HCT116 (cell line): ENCODE results near the gene POGLUT2. TPM values are rescaled to one million over a fixed set of nuclear protein-coding genes. Genes with fewer than 3 reads are reported as not detected.

Experiments
- ATAC-seq: fragments of 200-7000 bp; cut with Tn5 transposase; 2 replicates; pipeline ENCODE4 v1.9.1; 2020; ENCODE audit warnings: mild to moderate bottlenecking, moderate library complexity
- BruUV-seq: library from RNA; stranded (reverse); fragments of 400-500 nt; replicated peaks from 2 replicates; lab custom pipeline; 2021; lab: Mats Ljungman, UMichigan
- CTCF ChIA-PET: fragments of 300-600 bp; sonication (Branson Sonifier 250); formaldehyde crosslinking; loops from one replicate; lab custom pipeline; 2021; ENCODE audit warnings: antibody characterized with exemption; lab: Charles Lee
- POLR2A ChIA-PET: fragments of 300-600, 350-600 bp; sonication (Branson Sonifier 250); formaldehyde crosslinking; loops from one replicate; lab custom pipeline; 2021; ENCODE audit warnings: antibody characterized with exemption; lab: Charles Lee
- RAD21 ChIA-PET, 2 experiments: fragments of 300-600 bp; sonication (Branson Sonifier 250); formaldehyde crosslinking; loops; one replicate each; lab custom pipeline; 2023; ENCODE audit warnings: low total read pairs in 2 of 2; ENCODE audit not compliant: uncharacterized antibody in 2 of 2, unreplicated experiment in 2 of 2, low non-redundant PET in 1 of 2; lab: Charles Lee
- DNase-seq: peaks from one replicate; pipeline ENCODE4 v3.0.0-alpha.2; 2010; ENCODE audit warnings: low read depth, low spot score
- H2AFZ ChIP-seq: fragments of 200-600 bp; shearing (Covaris generic), sonication (generic); 2 replicates; pipeline ENCODE4 v1.6.1; 2017; ENCODE audit warnings: low read depth, mixed run types, mixed read lengths, antibody characterized with exemption, low read length; ENCODE audit not compliant: poor library complexity, severe bottlenecking
- H3K27ac ChIP-seq: 2 replicates; pipeline ENCODE4 v1.5.1; 2012; ENCODE audit warnings: low read depth, low read length
- H3K27me3 ChIP-seq: fragments of 200-600 bp; sonication (generic); 2 replicates; pipeline ENCODE4 v1.6.1; 2016; ENCODE audit warnings: mixed run types, low read length, mixed read lengths; ENCODE audit not compliant: insufficient read depth
- H3K36me3 ChIP-seq, 2 experiments: fragments of 200-500 bp in 1 of 2; fragments of 200-600 bp in 1 of 2; sonication (Bioruptor generic) in 1 of 2; sonication (generic) in 1 of 2; 2 replicates each; pipeline versions ENCODE4 v1.5.1 to v1.6.1; 2014 to 2016; ENCODE audit warnings: low read length in 2 of 2, inconsistent platforms in 1 of 2, mixed read lengths in 1 of 2, mixed run types in 1 of 2; ENCODE audit not compliant: insufficient read depth in 2 of 2, control insufficient read depth in 1 of 2
- H3K4me1 ChIP-seq, 2 experiments: fragments of 200-600 bp in 1 of 2; sonication (generic) in 1 of 2; 2 replicates each; pipeline versions ENCODE4 v1.5.1 to v1.6.1; 2012 to 2017; ENCODE audit warnings: low read length in 2 of 2, inconsistent platforms in 1 of 2, mild to moderate bottlenecking in 1 of 2, mixed read lengths in 1 of 2, mixed run types in 1 of 2, moderate library complexity in 1 of 2; ENCODE audit not compliant: insufficient read depth in 2 of 2, control insufficient read depth in 1 of 2
- H3K4me2 ChIP-seq: fragments of 200-600 bp; sonication (generic); 2 replicates; pipeline ENCODE4 v1.6.1; 2017; ENCODE audit warnings: mixed run types, low read length, mixed read lengths
- H3K4me3 ChIP-seq, 2 experiments: fragments of 200-600 bp in 1 of 2; sonication (generic) in 1 of 2; replicated peaks in 1 of 2; 2 replicates each; pipeline ENCODE4 v1.5.1; 2011 to 2016; ENCODE audit warnings: low read length in 2 of 2, control low read depth in 1 of 2, low read depth in 1 of 2, mild to moderate bottlenecking in 1 of 2, mixed read lengths in 1 of 2, mixed run types in 1 of 2
- H3K79me2 ChIP-seq: fragments of 200-600 bp; sonication (generic); 2 replicates; pipeline ENCODE4 v1.6.1; 2017; ENCODE audit warnings: mild to moderate bottlenecking, mixed run types, low read length, moderate library complexity, mixed read lengths; ENCODE audit not compliant: insufficient read depth
- H3K9ac ChIP-seq: fragments of 200-600 bp; sonication (generic); 2 replicates; pipeline ENCODE4 v1.6.1; 2016; ENCODE audit warnings: low read length, mixed read lengths
- H3K9me2 ChIP-seq: fragments of 200-600 bp; sonication (generic), shearing (Covaris generic); 2 replicates; pipeline ENCODE4 v1.6.1; 2017; ENCODE audit warnings: mixed run types, mild to moderate bottlenecking, moderate library complexity; ENCODE audit not compliant: insufficient read depth
- H3K9me3 ChIP-seq, 2 experiments: fragments of 200-500 bp in 1 of 2; fragments of 200-600 bp in 1 of 2; sonication (Bioruptor generic) in 1 of 2; sonication (generic) in 1 of 2; 2 replicates each; pipeline ENCODE4 v1.6.1; 2014 to 2017; ENCODE audit warnings: low read length in 2 of 2, mixed read lengths in 2 of 2, inconsistent platforms in 1 of 2, low read depth in 1 of 2, mild to moderate bottlenecking in 1 of 2, mixed run types in 1 of 2, moderate library complexity in 1 of 2; ENCODE audit not compliant: control insufficient read depth in 1 of 2, insufficient read depth in 1 of 2
- H4K20me1 ChIP-seq: fragments of 200-600 bp; sonication (generic), shearing (Covaris generic); 2 replicates; pipeline ENCODE4 v1.6.1; 2017; ENCODE audit warnings: mixed run types, mild to moderate bottlenecking, moderate library complexity; ENCODE audit not compliant: insufficient read depth
- CBX3 ChIP-seq: IDR thresholded peaks from 2 replicates; pipeline ENCODE4 v1.6.1; 2012; ENCODE audit warnings: low read depth
- CEBPB ChIP-seq: IDR thresholded peaks from 2 replicates; pipeline ENCODE4 v1.6.1; 2012; ENCODE audit warnings: low read depth
- EGR1 ChIP-seq: IDR thresholded peaks from 2 replicates; pipeline ENCODE4 v1.6.1; 2012; ENCODE audit warnings: low read depth
- ELF1 ChIP-seq: IDR thresholded peaks from 2 replicates; pipeline ENCODE4 v1.6.1; 2012; ENCODE audit warnings: low read depth, borderline replicate concordance
- POLR2A ChIP-seq: IDR thresholded peaks from 2 replicates; pipeline ENCODE4 v1.7.0; 2011; ENCODE audit warnings: borderline replicate concordance; ENCODE audit not compliant: insufficient read depth, insufficient read length; ENCODE audit errors: extremely low read depth
- SRF ChIP-seq: IDR thresholded peaks from 2 replicates; pipeline ENCODE4 v1.6.1; 2012; ENCODE audit warnings: low read depth
- TCF7L2 ChIP-seq: IDR thresholded peaks from 2 replicates; pipeline ENCODE4 v1.7.0; 2011; ENCODE audit warnings: borderline replicate concordance, inconsistent platforms; ENCODE audit not compliant: insufficient read depth, insufficient read length; ENCODE audit errors: extremely low read depth
- YY1 ChIP-seq: IDR thresholded peaks from 2 replicates; pipeline ENCODE4 v1.6.1; 2011; ENCODE audit warnings: low read length, low read depth, moderate library complexity, mild to moderate bottlenecking; ENCODE audit not compliant: insufficient replicate concordance; ENCODE audit errors: extremely low read depth
- ZNF274 ChIP-seq: fragments of 200-500 bp; sonication (Bioruptor generic); IDR thresholded peaks from 2 replicates; pipeline ENCODE4 v1.6.1; 2014; ENCODE audit warnings: mild to moderate bottlenecking, low read depth, low read length, inconsistent platforms
- intact Hi-C: fragments of 100-400 bp; cut with micrococcal nuclease; formaldehyde crosslinking; loops from 2 replicates; pipeline ENCODE4 v1.10.0; 2022
- total RNA-seq: library from RNA; stranded (reverse); gene quantifications from one replicate; pipeline ENCODE4 v1.2.1, GENCODE V29; 2021; ENCODE audit not compliant: unreplicated experiment
- TF ChIP-seq, protein P1 (sequence below), 3 experiments: fragments of 200-600 bp in 1 of 3; sonication (generic) in 1 of 3; IDR thresholded peaks in 2 of 3; conservative IDR thresholded peaks in 1 of 3; 2 replicates each; pipeline ENCODE4 v1.5.1; 2012 to 2017; ENCODE audit warnings: low read depth in 2 of 3, low read length in 2 of 3, antibody characterized with exemption in 1 of 3, borderline replicate concordance in 1 of 3, control low read depth in 1 of 3, mild to moderate bottlenecking in 1 of 3, mixed read lengths in 1 of 3, mixed run types in 1 of 3, moderate library complexity in 1 of 3; ENCODE audit not compliant: insufficient read depth in 1 of 3
- TF ChIP-seq, protein P2 (sequence below): IDR thresholded peaks from 2 replicates; pipeline ENCODE4 v1.6.1; 2012; ENCODE audit warnings: low read depth
- TF ChIP-seq, protein P3 (sequence below): IDR thresholded peaks from 2 replicates; pipeline ENCODE4 v1.6.1; 2012

Gene POGLUT2
- total RNA-seq, 1 experiment from 2014 or later = 4.8 TPM

DNA sequence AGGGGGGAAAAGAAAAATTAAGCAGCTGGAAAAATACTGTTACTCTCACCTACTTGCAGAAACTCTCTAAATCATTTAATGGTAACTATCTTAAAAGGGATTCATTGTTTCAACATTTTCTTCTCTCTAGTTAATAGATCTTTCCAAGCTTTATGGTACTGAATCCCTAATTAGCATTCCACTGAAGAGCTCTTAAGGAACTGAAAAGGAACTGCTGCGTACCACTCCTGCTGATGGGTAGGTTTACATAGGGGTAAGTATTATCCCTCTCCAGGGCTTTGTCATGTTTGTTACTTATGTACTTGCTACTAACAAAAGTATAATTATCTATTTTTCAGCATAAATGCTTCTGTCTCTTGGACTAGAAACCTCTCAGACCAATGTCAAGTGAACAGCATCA is 37.7 kb downstream of the POGLUT2 start:
- intact Hi-C loops = no loop called here
- no peaks in the 10 kb centered on the region for H3K79me2 ChIP-seq
- no peaks in the 10 kb centered on the region for H3K9me2 ChIP-seq
- DNase-seq (no peak), ATAC-seq (no peak)
- no peak overlapping the region for H2AFZ ChIP-seq
- POLR2A ChIA-PET = no interaction called here
- no peaks in the 10 kb centered on the region for H3K36me3 ChIP-seq
- H3K4me3 ChIP-seq = no peak overlapping the region
- H3K4me2 ChIP-seq = no peak overlapping the region
- no peaks in the 10 kb centered on the region for H4K20me1 ChIP-seq
- BruUV-seq = no TSS peak
- no peak overlapping the region for H3K27ac ChIP-seq
- no peaks in the 10 kb centered on the region for H3K4me1 ChIP-seq
- H3K27me3 ChIP-seq = no peaks in the 10 kb centered on the region
- CTCF ChIA-PET = no interaction called here
- H3K9ac ChIP-seq = no peak overlapping the region
- TF ChIP-seq, protein P1, sequence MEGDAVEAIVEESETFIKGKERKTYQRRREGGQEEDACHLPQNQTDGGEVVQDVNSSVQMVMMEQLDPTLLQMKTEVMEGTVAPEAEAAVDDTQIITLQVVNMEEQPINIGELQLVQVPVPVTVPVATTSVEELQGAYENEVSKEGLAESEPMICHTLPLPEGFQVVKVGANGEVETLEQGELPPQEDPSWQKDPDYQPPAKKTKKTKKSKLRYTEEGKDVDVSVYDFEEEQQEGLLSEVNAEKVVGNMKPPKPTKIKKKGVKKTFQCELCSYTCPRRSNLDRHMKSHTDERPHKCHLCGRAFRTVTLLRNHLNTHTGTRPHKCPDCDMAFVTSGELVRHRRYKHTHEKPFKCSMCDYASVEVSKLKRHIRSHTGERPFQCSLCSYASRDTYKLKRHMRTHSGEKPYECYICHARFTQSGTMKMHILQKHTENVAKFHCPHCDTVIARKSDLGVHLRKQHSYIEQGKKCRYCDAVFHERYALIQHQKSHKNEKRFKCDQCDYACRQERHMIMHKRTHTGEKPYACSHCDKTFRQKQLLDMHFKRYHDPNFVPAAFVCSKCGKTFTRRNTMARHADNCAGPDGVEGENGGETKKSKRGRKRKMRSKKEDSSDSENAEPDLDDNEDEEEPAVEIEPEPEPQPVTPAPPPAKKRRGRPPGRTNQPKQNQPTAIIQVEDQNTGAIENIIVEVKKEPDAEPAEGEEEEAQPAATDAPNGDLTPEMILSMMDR (IDR thresholded peaks at IDR 0.05 in 2 of 3, conservative IDR thresholded peaks at IDR 0.05 in 1 of 3; ENCODE audit: borderline replicate concordance in 1 of 3, insufficient read depth in 1 of 3, low read depth in 2 of 3, low read length in 2 of 3) = no peak
- H3K9me3 ChIP-seq = no peaks in the 10 kb centered on the region
- RAD21 ChIA-PET = no interaction called here

DNA sequence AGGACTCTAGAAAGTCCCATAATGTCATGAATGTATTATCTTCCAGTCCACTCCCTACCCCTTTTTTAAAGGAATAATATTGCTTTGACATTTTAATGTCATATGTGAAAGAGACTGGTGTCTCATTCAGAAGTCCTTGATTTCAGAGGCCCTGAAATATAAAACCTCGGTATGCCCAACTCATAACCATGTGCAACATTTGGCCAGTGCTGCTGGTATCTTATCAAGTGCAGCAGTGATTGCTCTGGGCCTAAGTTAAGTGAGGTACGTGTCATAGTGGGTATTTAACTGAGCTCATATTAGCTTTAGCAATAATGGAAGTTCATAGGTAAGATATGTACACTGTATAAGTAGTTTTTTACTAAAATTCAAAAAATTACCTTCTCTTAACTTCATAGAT is 39.9 kb downstream of the POGLUT2 start:
- Histone ChIP-seq H3K27ac (no peak overlapping the region), H3K79me2 (no peaks in the 10 kb centered on the region), H2AFZ (no peak overlapping the region), H3K9me3 (no peaks in the 10 kb centered on the region), H3K9me2 (no peaks in the 10 kb centered on the region), H4K20me1 (no peaks in the 10 kb centered on the region), H3K36me3 (no peaks in the 10 kb centered on the region), H3K4me2 (no peak overlapping the region), H3K27me3 (no peaks in the 10 kb centered on the region), H3K9ac (no peak overlapping the region), H3K4me1 (no peaks in the 10 kb centered on the region), H3K4me3 (no peak overlapping the region)
- intact Hi-C loops = no loop called here
- DNase-seq (no peak), ATAC-seq (no peak)
- POLR2A ChIA-PET = interaction anchor here (1.4 kb wide), 1 partner anchor 10 kb away, joined by 3 read pairs; no protein-coding TSS in a partner anchor
- no TSS peak for BruUV-seq
- CTCF ChIA-PET = no interaction called here
- RAD21 ChIA-PET = no interaction called here
- TF ChIP-seq CBX3 (no peak), ELF1 (no peak), CEBPB (no peak), TCF7L2 (no peak), YY1 (no peak), ZNF274 (no peak), EGR1 (no peak), POLR2A (no peak), SRF (no peak)
- TF ChIP-seq, protein P1 (IDR thresholded peaks at IDR 0.05 in 2 of 3, conservative IDR thresholded peaks at IDR 0.05 in 1 of 3; ENCODE audit: borderline replicate concordance in 1 of 3, insufficient read depth in 1 of 3, low read depth in 2 of 3, low read length in 2 of 3) = no peak
- TF ChIP-seq, protein P2, sequence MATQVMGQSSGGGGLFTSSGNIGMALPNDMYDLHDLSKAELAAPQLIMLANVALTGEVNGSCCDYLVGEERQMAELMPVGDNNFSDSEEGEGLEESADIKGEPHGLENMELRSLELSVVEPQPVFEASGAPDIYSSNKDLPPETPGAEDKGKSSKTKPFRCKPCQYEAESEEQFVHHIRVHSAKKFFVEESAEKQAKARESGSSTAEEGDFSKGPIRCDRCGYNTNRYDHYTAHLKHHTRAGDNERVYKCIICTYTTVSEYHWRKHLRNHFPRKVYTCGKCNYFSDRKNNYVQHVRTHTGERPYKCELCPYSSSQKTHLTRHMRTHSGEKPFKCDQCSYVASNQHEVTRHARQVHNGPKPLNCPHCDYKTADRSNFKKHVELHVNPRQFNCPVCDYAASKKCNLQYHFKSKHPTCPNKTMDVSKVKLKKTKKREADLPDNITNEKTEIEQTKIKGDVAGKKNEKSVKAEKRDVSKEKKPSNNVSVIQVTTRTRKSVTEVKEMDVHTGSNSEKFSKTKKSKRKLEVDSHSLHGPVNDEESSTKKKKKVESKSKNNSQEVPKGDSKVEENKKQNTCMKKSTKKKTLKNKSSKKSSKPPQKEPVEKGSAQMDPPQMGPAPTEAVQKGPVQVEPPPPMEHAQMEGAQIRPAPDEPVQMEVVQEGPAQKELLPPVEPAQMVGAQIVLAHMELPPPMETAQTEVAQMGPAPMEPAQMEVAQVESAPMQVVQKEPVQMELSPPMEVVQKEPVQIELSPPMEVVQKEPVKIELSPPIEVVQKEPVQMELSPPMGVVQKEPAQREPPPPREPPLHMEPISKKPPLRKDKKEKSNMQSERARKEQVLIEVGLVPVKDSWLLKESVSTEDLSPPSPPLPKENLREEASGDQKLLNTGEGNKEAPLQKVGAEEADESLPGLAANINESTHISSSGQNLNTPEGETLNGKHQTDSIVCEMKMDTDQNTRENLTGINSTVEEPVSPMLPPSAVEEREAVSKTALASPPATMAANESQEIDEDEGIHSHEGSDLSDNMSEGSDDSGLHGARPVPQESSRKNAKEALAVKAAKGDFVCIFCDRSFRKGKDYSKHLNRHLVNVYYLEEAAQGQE = no peak
- TF ChIP-seq, protein P3, sequence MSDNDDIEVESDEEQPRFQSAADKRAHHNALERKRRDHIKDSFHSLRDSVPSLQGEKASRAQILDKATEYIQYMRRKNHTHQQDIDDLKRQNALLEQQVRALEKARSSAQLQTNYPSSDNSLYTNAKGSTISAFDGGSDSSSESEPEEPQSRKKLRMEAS = no peak
